Measurements from ENCODE around the gene GOLGA6L7. TPM values are rescaled to one million over a fixed set of nuclear protein-coding genes. Genes with fewer than 3 reads are reported as not detected.
"Not testable (repeated sequence)": the region's sequence is repeated elsewhere in the genome, so short reads cannot be mapped to it uniquely, and the experiment has no call there.

Gene GOLGA6L7
- total and polyA plus RNA-seq, 2 of the 4 experiments (the other 2 are of a cell fraction) = not detected

DNA sequence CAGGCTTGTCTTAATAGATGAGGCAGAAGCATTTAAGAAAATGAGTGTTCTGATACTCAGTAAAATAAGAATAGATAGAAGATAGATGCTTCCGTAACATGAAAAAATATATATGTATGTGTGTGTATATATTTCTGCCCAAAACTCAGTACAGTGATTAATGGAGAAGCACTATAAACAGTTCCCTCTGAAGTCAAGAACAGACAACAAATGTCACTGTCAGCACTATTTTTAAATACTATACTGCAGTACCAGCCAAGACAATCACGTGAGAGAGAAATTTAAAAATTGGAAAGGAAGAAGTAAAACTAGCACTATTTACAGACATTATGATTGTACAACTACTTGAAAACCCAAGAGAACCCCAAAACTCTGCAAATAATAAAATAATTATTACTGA lies 27.0 kb downstream of the GOLGA6L7 start:
- H3K4me2 ChIP-seq (ENCODE audit: low read depth, low read length); H2AK9ac ChIP-seq (replicated peaks; ENCODE audit: low read depth, low read length, poor library complexity); H4K91ac ChIP-seq (ENCODE audit: insufficient read depth, low read depth, low read length); ATAC-seq (ENCODE audit: low read depth); H2BK5ac ChIP-seq (ENCODE audit: low read depth, low read length, poor library complexity, severe bottlenecking); H2AK5ac ChIP-seq (ENCODE audit: low read depth, low read length); H3K18ac ChIP-seq (ENCODE audit: low read depth, low read length); H3K4ac ChIP-seq (ENCODE audit: low read depth, low read length); H3K4me3 ChIP-seq (ENCODE audit: insufficient read depth, low read depth, low read length); H3K79me1 ChIP-seq (ENCODE audit: low read depth in 1 of 2, low read length in 2 of 2); H3K56ac ChIP-seq (ENCODE audit: extremely low read depth, insufficient read depth, low read length); H3K27me3 ChIP-seq (ENCODE audit: control insufficient read depth, insufficient read depth, low read length); H3K9me3 ChIP-seq (ENCODE audit: control insufficient read depth, insufficient read depth, low read length); H4K8ac ChIP-seq (ENCODE audit: low read depth in 2 of 2, low read length in 2 of 2); H3K9me1 ChIP-seq (ENCODE audit: insufficient read depth, low read length); H2AFZ ChIP-seq (replicated peaks; ENCODE audit: low read length, poor library complexity); H3K27ac ChIP-seq (ENCODE audit: insufficient read depth, low read length); H4K20me1 ChIP-seq (ENCODE audit: insufficient read depth, low read length); dilution Hi-C loops (cut with HindIII; ENCODE audit: low sequenced_read_pairs, unreplicated experiment); H4K5ac ChIP-seq (ENCODE audit: low read depth, low read length); DNase-seq; H3K14ac ChIP-seq (replicated peaks; ENCODE audit: low read depth, low read length); intact Hi-C loops (cut with micrococcal nuclease); CTCF ChIA-PET; H2BK120ac ChIP-seq (ENCODE audit: low read depth, low read length); H3K4me1 ChIP-seq (ENCODE audit: control insufficient read depth, insufficient read depth, low read length); H3K36me3 ChIP-seq (ENCODE audit: control insufficient read depth, insufficient read depth, low read length); H3K9ac ChIP-seq (ENCODE audit: low read depth, low read length); H3K23ac ChIP-seq (ENCODE audit: low read depth, low read length); H2BK15ac ChIP-seq (ENCODE audit: low read depth, low read length); in situ Hi-C loops (cut with MboI; ENCODE audit: low sequenced_read_pairs); POLR2A ChIA-PET (ENCODE audit: unreplicated experiment); BruUV-seq (replicated peaks); H2BK20ac ChIP-seq (ENCODE audit: low read depth, low read length): not testable (repeated sequence)
- no CpG with 5 or more reads among the region's 2 CpGs for whole genome bisulfite sequencing, 2 experiments (ENCODE audit: extremely low coverage in 2 of 2, insufficient read length in 1 of 2)
- TF ChIP-seq MAFK (IDR thresholded peaks at IDR 0.05; ENCODE audit: low read depth, low read length) = peak; percentile 69

DNA sequence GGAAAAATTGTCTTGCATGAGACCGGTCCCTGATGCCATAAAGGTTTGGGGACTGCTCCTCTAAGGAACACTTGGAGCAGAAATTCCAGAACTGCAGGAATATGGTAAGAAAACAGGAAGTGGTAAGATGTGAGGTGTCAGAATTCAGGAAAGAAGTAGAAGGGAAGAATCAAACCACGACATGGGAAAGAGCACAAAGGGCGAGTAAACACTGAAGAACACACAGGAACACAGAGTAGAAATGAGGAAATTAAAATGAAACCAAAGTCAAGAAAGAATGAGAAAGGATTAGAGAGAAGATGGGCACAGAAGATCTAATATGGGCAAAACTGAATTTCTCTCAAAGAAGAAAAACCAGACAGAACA lies 28.5 kb downstream of the GOLGA6L7 start:
- CTCF ChIA-PET; H4K8ac ChIP-seq (ENCODE audit: low read depth in 2 of 2, low read length in 2 of 2); H2AK9ac ChIP-seq (replicated peaks; ENCODE audit: low read depth, low read length, poor library complexity); DNase-seq; H3K9ac ChIP-seq (ENCODE audit: low read depth, low read length); H2BK20ac ChIP-seq (ENCODE audit: low read depth, low read length); H3K14ac ChIP-seq (replicated peaks; ENCODE audit: low read depth, low read length); H3K27ac ChIP-seq (ENCODE audit: insufficient read depth, low read length); H3K36me3 ChIP-seq (ENCODE audit: control insufficient read depth, insufficient read depth, low read length); H3K4me3 ChIP-seq (ENCODE audit: insufficient read depth, low read depth, low read length); H3K56ac ChIP-seq (ENCODE audit: extremely low read depth, insufficient read depth, low read length); BruUV-seq (replicated peaks); H3K18ac ChIP-seq (ENCODE audit: low read depth, low read length); H2BK5ac ChIP-seq (ENCODE audit: low read depth, low read length, poor library complexity, severe bottlenecking); dilution Hi-C loops (cut with HindIII; ENCODE audit: low sequenced_read_pairs, unreplicated experiment); H3K9me3 ChIP-seq (ENCODE audit: control insufficient read depth, insufficient read depth, low read length); H3K4me1 ChIP-seq (ENCODE audit: control insufficient read depth, insufficient read depth, low read length); H3K9me1 ChIP-seq (ENCODE audit: insufficient read depth, low read length); H3K4me2 ChIP-seq (ENCODE audit: low read depth, low read length); H2AK5ac ChIP-seq (ENCODE audit: low read depth, low read length); in situ Hi-C loops (cut with MboI; ENCODE audit: low sequenced_read_pairs); POLR2A ChIA-PET (ENCODE audit: unreplicated experiment); H2BK15ac ChIP-seq (ENCODE audit: low read depth, low read length); H3K4ac ChIP-seq (ENCODE audit: low read depth, low read length); H3K23ac ChIP-seq (ENCODE audit: low read depth, low read length); H2AFZ ChIP-seq (replicated peaks; ENCODE audit: low read length, poor library complexity); H3K79me1 ChIP-seq (ENCODE audit: low read depth in 1 of 2, low read length in 2 of 2); H2BK120ac ChIP-seq (ENCODE audit: low read depth, low read length); intact Hi-C loops (cut with micrococcal nuclease); H4K5ac ChIP-seq (ENCODE audit: low read depth, low read length); H4K91ac ChIP-seq (ENCODE audit: insufficient read depth, low read depth, low read length); H4K20me1 ChIP-seq (ENCODE audit: insufficient read depth, low read length); H3K27me3 ChIP-seq (ENCODE audit: control insufficient read depth, insufficient read depth, low read length): not testable (repeated sequence)
- peak; percentile 32; the same call in 1 of the 2 replicates for ATAC-seq (ENCODE audit: low read depth)
- no CpG with 5 or more reads among the region's 3 CpGs for WGBS, 2 experiments (ENCODE audit: extremely low coverage in 2 of 2, insufficient read length in 1 of 2)

All from IMR-90 (cell line).